GM18870 (cell line): ENCODE data around the gene B4GALT2.

Experiments used
- ATAC-seq: cut with Tn5 transposase; IDR thresholded peaks from one replicate; pipeline ENCODE4 v1.9.1; 2021; ENCODE audit warnings: moderate library complexity; ENCODE audit not compliant: unreplicated experiment

Gene B4GALT2

GRCh38 chr1:43978551-43979260 is at the start of gene B4GALT2:
B4GALT2 (plus strand) TSS chr1:43979210; CDS start chr1:43981161, 1,951 bp downstream.
- ATAC-seq = no peak

GRCh38 chr1:43930168-43930948 is 48.7 kb upstream of the B4GALT2 start:
- ATAC-seq = no peak

DNA sequence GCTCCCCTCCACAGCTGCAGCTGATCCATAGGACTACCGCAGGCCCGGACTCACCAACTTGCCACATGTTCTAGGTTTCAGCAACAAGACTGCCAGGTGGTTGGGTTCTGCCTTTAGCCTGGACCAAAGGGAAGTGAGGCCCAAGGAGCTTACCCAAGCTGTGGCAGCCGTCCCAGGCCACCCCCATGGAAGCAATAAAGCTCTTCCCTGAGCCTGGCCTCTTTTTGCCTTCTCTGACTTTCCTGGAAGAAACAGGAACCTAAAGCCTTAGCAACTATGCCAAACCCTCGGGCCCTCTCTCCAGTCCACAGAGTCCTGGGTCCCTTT is 48.1 kb upstream of the B4GALT2 start:
- ATAC-seq = no peak

GRCh38 chr1:43931711-43932660 is 47.0 kb upstream of the B4GALT2 start:
- no peak for ATAC-seq

- no peak for ATAC-seq
Measured at GRCh38 chr1:43932786-43933385, 46.1 kb upstream of the B4GALT2 start.

- ATAC-seq = no peak
Measured at GRCh38 chr1:43933386-43934100, 45.5 kb upstream of the B4GALT2 start, which contains the start of gene ARTN. ARTN (plus strand) TSS chr1:43933801; CDS start chr1:43935657, 1,856 bp downstream.

GRCh38 chr1:43934101-43934985 is 44.7 kb upstream of the B4GALT2 start:
- ATAC-seq = no peak

GRCh38 chr1:43934986-43935324 is 44.1 kb upstream of the B4GALT2 start:
- ATAC-seq = no peak

DNA sequence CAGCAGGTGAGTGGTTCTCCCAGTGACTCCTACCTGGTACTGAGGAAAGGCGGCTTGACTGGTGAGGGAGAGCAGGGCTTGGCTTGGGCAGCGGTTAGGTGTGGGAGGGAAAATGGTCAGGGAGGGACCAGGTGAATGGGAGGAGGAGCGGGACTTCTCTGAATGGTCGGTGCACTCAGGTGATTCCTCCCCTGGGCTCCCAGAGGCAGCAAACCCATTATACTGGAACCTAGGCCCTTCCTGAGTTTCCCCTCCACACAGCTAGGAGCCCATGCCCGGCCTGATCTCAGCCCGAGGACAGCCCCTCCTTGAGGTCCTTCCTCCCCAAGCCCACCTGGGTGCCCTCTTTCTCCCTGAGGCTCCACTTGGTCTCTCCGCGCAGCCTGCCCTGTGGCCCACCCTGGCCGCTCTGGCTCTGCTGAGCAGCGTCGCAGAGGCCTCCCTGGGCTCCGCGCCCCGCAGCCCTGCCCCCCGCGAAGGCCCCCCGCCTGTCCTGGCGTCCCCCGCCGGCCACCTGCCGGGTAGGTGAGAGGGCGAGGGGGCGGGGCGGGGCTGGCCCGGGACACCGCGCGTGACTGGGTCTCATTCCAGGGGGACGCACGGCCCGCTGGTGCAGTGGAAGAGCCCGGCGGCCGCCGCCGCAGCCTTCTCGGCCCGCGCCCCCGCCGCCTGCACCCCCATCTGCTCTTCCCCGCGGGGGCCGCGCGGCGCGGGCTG is 43.1 kb upstream of the B4GALT2 start:
- ATAC-seq = no peak

- ATAC-seq = no peak
Measured at GRCh38 chr1:43936431-43937151, 42.4 kb upstream of the B4GALT2 start.

GRCh38 chr1:43937179-43937865 is 41.7 kb upstream of the B4GALT2 start:
- ATAC-seq = no peak

- ATAC-seq = no peak
Measured at GRCh38 chr1:43938383-43938782, 40.6 kb upstream of the B4GALT2 start.

- no peak for ATAC-seq
Measured at GRCh38 chr1:43938892-43939587, 40.0 kb upstream of the B4GALT2 start.

DNA sequence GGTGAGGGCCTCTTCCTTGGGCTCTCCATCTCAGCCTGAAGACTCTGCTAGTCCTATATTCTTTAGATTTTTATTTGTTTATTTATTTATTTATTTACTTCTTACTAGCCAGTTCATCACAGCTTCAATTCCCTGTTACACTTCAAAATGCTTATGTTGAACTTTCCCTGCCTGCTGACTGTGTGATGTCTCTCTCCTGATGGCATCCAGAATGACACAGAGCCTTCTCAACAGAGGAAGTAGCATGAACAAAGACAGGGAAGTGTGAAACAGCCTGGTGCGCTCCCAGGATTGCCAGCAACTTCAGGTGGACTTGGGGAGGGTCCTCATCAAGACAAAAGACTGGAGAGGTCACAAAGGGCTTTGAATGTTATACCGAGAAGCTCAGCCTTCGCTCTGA is 36.6 kb upstream of the B4GALT2 start:
- ATAC-seq = no peak

GRCh38 chr1:43944860-43945259 is 34.1 kb upstream of the B4GALT2 start:
- ATAC-seq = no peak

GRCh38 chr1:43945674-43946235 is 33.3 kb upstream of the B4GALT2 start:
- ATAC-seq = no peak
